ENCODE measurements around the gene PYCARD. TPM values are rescaled to one million over a fixed set of nuclear protein-coding genes. Genes with fewer than 3 reads are reported as not detected.
A peak's percentile ranks its signal among the peaks of the same experiment; 100 is the strongest.

Gene PYCARD
- total RNA-seq, 1 experiment from 2014 or later: 37.5 TPM

DNA sequence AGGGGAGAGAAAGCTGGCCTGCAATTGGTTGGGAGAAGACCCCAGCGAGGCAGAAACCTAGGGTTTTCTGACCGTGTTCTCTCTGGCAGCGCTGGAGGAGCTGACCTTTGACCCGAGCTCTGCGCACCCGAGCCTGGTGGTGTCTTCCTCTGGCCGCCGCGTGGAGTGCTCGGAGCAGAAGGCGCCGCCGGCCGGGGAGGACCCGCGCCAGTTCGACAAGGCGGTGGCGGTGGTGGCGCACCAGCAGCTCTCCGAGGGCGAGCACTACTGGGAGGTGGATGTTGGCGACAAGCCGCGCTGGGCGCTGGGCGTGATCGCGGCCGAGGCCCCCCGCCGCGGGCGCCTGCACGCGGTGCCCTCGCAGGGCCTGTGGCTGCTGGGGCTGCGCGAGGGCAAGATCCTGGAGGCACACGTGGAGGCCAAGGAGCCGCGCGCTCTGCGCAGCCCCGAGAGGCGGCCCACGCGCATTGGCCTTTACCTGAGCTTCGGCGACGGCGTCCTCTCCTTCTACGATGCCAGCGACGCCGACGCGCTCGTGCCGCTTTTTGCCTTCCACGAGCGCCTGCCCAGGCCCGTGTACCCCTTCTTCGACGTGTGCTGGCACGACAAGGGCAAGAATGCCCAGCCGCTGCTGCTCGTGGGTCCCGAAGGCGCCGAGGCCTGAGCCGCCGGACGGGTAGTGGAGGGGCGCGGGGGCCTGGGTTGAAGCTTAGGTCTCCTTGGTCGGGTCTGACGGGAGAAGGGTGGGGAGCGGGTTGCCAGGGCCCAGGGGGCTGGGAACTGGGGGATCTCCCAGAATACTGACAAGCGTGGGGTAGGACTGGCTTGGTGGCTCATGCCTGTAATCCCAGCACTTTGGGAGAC is 21.8 kb upstream of the PYCARD start:
- no peak overlapping the region for H4K91ac ChIP-seq (ENCODE audit: insufficient read length, low read depth, low read length)
- H3K79me1 ChIP-seq (ENCODE audit: insufficient read depth, low read depth, low read length, poor library complexity, severe bottlenecking): no peaks in the 10 kb centered on the region
- H2BK12ac ChIP-seq (ENCODE audit: insufficient read length, low read depth, low read length): no peak overlapping the region
- Mint-ChIP-seq H3K27ac (no peak overlapping the region; a peak in 1 of 7 replicates), H3K9me3 (no peaks in the 10 kb centered on the region), H3K4me1 (peaks cover 3% of the 10 kb centered on the region in 2 experiments; a peak in 1 of 4 replicates), H3K36me3 (ENCODE audit: insufficient read depth in 1 of 3, low read depth in 3 of 3) (no peaks in the 10 kb centered on the region), H3K4me3 (no peak overlapping the region), H3K27me3 (ENCODE audit: low read depth) (peaks cover 11% of the 10 kb centered on the region)
- no peak overlapping the region for H2AFZ ChIP-seq (ENCODE audit: low read length)
- H3T11ph ChIP-seq (ENCODE audit: low read length): no peak overlapping the region
- H3K4me2 ChIP-seq (ENCODE audit: insufficient read depth, insufficient read length, low read length): no peak overlapping the region
- no peaks in the 10 kb centered on the region for H3K9me3 ChIP-seq (ENCODE audit: control insufficient read depth, low read depth, low read length)
- H3K18ac ChIP-seq (ENCODE audit: insufficient read length, low read depth, low read length): no peak overlapping the region
- H3K4ac ChIP-seq (ENCODE audit: low read depth, low read length): no peak overlapping the region
- no peak overlapping the region for H4K5ac ChIP-seq (ENCODE audit: insufficient read length, low read depth, low read length)
- no peak overlapping the region for H3K9ac ChIP-seq (ENCODE audit: extremely low read depth, insufficient read length, low read length)
- H3K79me2 ChIP-seq (ENCODE audit: insufficient read depth, low read length): no peaks in the 10 kb centered on the region
- H4K8ac ChIP-seq (replicated peaks; ENCODE audit: insufficient read length, low read depth, low read length): no peak overlapping the region
- TF ChIP-seq, protein P1, sequence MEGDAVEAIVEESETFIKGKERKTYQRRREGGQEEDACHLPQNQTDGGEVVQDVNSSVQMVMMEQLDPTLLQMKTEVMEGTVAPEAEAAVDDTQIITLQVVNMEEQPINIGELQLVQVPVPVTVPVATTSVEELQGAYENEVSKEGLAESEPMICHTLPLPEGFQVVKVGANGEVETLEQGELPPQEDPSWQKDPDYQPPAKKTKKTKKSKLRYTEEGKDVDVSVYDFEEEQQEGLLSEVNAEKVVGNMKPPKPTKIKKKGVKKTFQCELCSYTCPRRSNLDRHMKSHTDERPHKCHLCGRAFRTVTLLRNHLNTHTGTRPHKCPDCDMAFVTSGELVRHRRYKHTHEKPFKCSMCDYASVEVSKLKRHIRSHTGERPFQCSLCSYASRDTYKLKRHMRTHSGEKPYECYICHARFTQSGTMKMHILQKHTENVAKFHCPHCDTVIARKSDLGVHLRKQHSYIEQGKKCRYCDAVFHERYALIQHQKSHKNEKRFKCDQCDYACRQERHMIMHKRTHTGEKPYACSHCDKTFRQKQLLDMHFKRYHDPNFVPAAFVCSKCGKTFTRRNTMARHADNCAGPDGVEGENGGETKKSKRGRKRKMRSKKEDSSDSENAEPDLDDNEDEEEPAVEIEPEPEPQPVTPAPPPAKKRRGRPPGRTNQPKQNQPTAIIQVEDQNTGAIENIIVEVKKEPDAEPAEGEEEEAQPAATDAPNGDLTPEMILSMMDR (conservative IDR thresholded peaks at IDR 0.05): no peak
- H3K4me1 ChIP-seq (ENCODE audit: insufficient read depth, low read length): no peaks in the 10 kb centered on the region; the same call in 1 of the 2 replicates
- no peaks in the 10 kb centered on the region for H3K23me2 ChIP-seq (ENCODE audit: insufficient read length, low read depth, low read length, poor library complexity, severe bottlenecking)
- H3K27me3 ChIP-seq (ENCODE audit: insufficient read depth, low read length): no peaks in the 10 kb centered on the region
- H3K27ac ChIP-seq (ENCODE audit: insufficient read length, low read depth, low read length): no peak overlapping the region
- no peak overlapping the region for H2BK5ac ChIP-seq (ENCODE audit: insufficient read length, low read length)
- H2BK15ac ChIP-seq (ENCODE audit: low read depth, low read length): no peak overlapping the region
- H2AK5ac ChIP-seq (ENCODE audit: insufficient read length, low read length): no peak overlapping the region
- no peak overlapping the region for H3K23ac ChIP-seq (ENCODE audit: insufficient read length, low read depth, low read length)
- H2BK20ac ChIP-seq (ENCODE audit: low read depth, low read length, poor library complexity, severe bottlenecking): no peak overlapping the region
- H2BK120ac ChIP-seq (ENCODE audit: low read depth, low read length, poor library complexity, severe bottlenecking): no peak overlapping the region
- WGBS (ENCODE audit: extremely low coverage, insufficient read length, low lambda C conversion rate): no CpG with 5 or more reads among the region's 80 CpGs
- H4K20me1 ChIP-seq (ENCODE audit: control insufficient read depth, insufficient read depth, insufficient read length): no peaks in the 10 kb centered on the region
- no peak overlapping the region for H3K14ac ChIP-seq (ENCODE audit: insufficient read depth, low read length)
- DNase-seq: peak; percentile 51
- H3K56ac ChIP-seq (ENCODE audit: insufficient read length, low read depth, low read length): no peak overlapping the region

Measured in H9 (cell line).